WTC11 (cell line): ENCODE measurements around the gene WDR27. TPM values are rescaled to one million over a fixed set of nuclear protein-coding genes. Genes with fewer than 3 reads are reported as not detected.

Experiments
- ATAC-seq: fragments of 200-7000 bp; cut with Tn5 transposase; 2 replicates; pipeline ENCODE4 v1.10.0; 2021; ENCODE audit warnings: mild to moderate bottlenecking, moderate library complexity
- CTCF ChIA-PET: fragments of 300-600 bp; sonication (Branson Sonifier 250); formaldehyde crosslinking; loops from one replicate; lab custom pipeline; 2021; ENCODE audit warnings: antibody characterized with exemption; lab: Charles Lee
- POLR2A ChIA-PET: fragments of 350-600 bp; sonication (Branson Sonifier 250); formaldehyde crosslinking; loops from one replicate; lab custom pipeline; 2021; ENCODE audit warnings: antibody characterized with exemption; lab: Charles Lee
- DNase-seq: peaks from one replicate; pipeline ENCODE4 v3.0.0; 2021; ENCODE audit warnings: low spot score
- H3K27ac Mint-ChIP-seq: 2 replicates; pipeline ENCODE4 v1.8.0; 2021; ENCODE audit warnings: mixed read lengths
- H3K27me3 Mint-ChIP-seq: 2 replicates; pipeline ENCODE4 v1.8.0; 2021; ENCODE audit warnings: low read depth, mild to moderate bottlenecking, moderate library complexity, mixed read lengths
- H3K36me3 Mint-ChIP-seq: 2 replicates; pipeline ENCODE4 v1.8.0; 2021; ENCODE audit warnings: mixed read lengths
- H3K4me1 Mint-ChIP-seq: 2 replicates; pipeline ENCODE4 v1.8.0; 2022; ENCODE audit warnings: mixed read lengths
- H3K4me3 Mint-ChIP-seq: 2 replicates; pipeline ENCODE4 v1.8.0; 2021; ENCODE audit warnings: mild to moderate bottlenecking, moderate library complexity, mixed read lengths
- H3K9me3 Mint-ChIP-seq: 2 replicates; pipeline ENCODE4 v1.8.0; 2021; ENCODE audit warnings: mixed read lengths
- FOXJ3 ChIP-seq: sonication (generic); formaldehyde crosslinking; IDR thresholded peaks from 2 replicates; pipeline ENCODE4 v1.9.0; 2021; ENCODE audit warnings: missing genetic modification reagents, mild to moderate bottlenecking, borderline replicate concordance
- FOXK1 ChIP-seq: sonication (generic); formaldehyde crosslinking; IDR thresholded peaks from 2 replicates; pipeline ENCODE4 v1.8.0; 2022; ENCODE audit warnings: mild to moderate bottlenecking, moderate library complexity, missing genetic modification reagents
- FOXP1 ChIP-seq: sonication (generic); formaldehyde crosslinking; IDR thresholded peaks from 2 replicates; pipeline ENCODE4 v1.8.0; 2022; ENCODE audit warnings: missing genetic modification reagents, mild to moderate bottlenecking, moderate library complexity, borderline replicate concordance
- IRF2 ChIP-seq: sonication (generic); formaldehyde crosslinking; IDR thresholded peaks from 2 replicates; pipeline ENCODE4 v1.8.0; 2022; ENCODE audit warnings: low read depth, missing genetic modification reagents, borderline replicate concordance
- JUN ChIP-seq: sonication (generic); formaldehyde crosslinking; IDR thresholded peaks from 2 replicates; pipeline ENCODE4 v1.8.0; 2023; ENCODE audit warnings: mild to moderate bottlenecking, missing genetic modification reagents
- KAT7 ChIP-seq: sonication (generic); formaldehyde crosslinking; IDR thresholded peaks from 2 replicates; pipeline ENCODE4 v1.8.1; 2023; ENCODE audit warnings: missing genetic modification reagents, mild to moderate bottlenecking, borderline replicate concordance
- MXD4 ChIP-seq: fragments of 250-450 bp; sonication (Bioruptor Pico); IDR thresholded peaks from 2 replicates; pipeline ENCODE4 v1.8.0; 2021; ENCODE audit warnings: mild to moderate bottlenecking, moderate library complexity, borderline replicate concordance
- NFATC4 ChIP-seq: fragments of 250-450 bp; sonication (Bioruptor Pico); IDR thresholded peaks from 2 replicates; pipeline ENCODE4 v1.9.0; 2021; ENCODE audit warnings: mild to moderate bottlenecking
- NFYB ChIP-seq: sonication (generic); formaldehyde crosslinking; conservative IDR thresholded peaks from 2 replicates; pipeline ENCODE4 v1.8.0; 2022; ENCODE audit warnings: low read depth, missing genetic modification reagents
- NR1H2 ChIP-seq: sonication (generic); formaldehyde crosslinking; IDR thresholded peaks from 2 replicates; pipeline ENCODE4 v1.9.0; 2021; ENCODE audit warnings: mild to moderate bottlenecking, moderate library complexity, missing genetic modification reagents
- NR3C1 ChIP-seq: sonication (generic); formaldehyde crosslinking; conservative IDR thresholded peaks from 2 replicates; pipeline ENCODE4 v1.8.1; 2023; ENCODE audit warnings: low read depth, mild to moderate bottlenecking, missing genetic modification reagents
- RELA ChIP-seq: sonication (generic); formaldehyde crosslinking; IDR thresholded peaks from 2 replicates; pipeline ENCODE4 v1.8.1; 2022; ENCODE audit warnings: missing genetic modification reagents, mild to moderate bottlenecking, borderline replicate concordance
- RORB ChIP-seq: fragments of 250-450 bp; sonication (Bioruptor Pico); IDR thresholded peaks from 2 replicates; pipeline ENCODE4 v1.9.0; 2021; ENCODE audit warnings: mild to moderate bottlenecking
- SOX15 ChIP-seq: fragments of 250-450 bp; sonication (Bioruptor Pico); IDR thresholded peaks from 2 replicates; pipeline ENCODE4 v1.9.0; 2021; ENCODE audit warnings: mild to moderate bottlenecking
- TEAD1 ChIP-seq: sonication (generic); formaldehyde crosslinking; IDR thresholded peaks from 2 replicates; pipeline ENCODE4 v1.8.0; 2022; ENCODE audit warnings: mild to moderate bottlenecking, missing genetic modification reagents
- TEAD4 ChIP-seq: sonication (generic); formaldehyde crosslinking; IDR thresholded peaks from 2 replicates; pipeline ENCODE4 v1.8.0; 2022; ENCODE audit warnings: mild to moderate bottlenecking, missing genetic modification reagents
- ZNF121 ChIP-seq: sonication (generic); formaldehyde crosslinking; IDR thresholded peaks from 2 replicates; pipeline ENCODE4 v1.8.0; 2023; ENCODE audit warnings: missing genetic modification reagents
- ZNF138 ChIP-seq: sonication (generic); formaldehyde crosslinking; conservative IDR thresholded peaks from 2 replicates; pipeline ENCODE4 v1.8.1; 2022; ENCODE audit warnings: mild to moderate bottlenecking, moderate library complexity, missing genetic modification reagents
- ZNF671 ChIP-seq: fragments of 250-450 bp; sonication (Bioruptor Pico); IDR thresholded peaks from 2 replicates; pipeline ENCODE4 v1.8.0; 2021; ENCODE audit warnings: mild to moderate bottlenecking
- total RNA-seq: library from RNA; stranded (reverse); gene quantifications from 3 replicates; pipeline ENCODE4 v1.2.3, GENCODE V29; 2021
- TF ChIP-seq, protein P1 (sequence below): sonication (generic); formaldehyde crosslinking; IDR thresholded peaks from 2 replicates; pipeline ENCODE4 v1.8.1; 2022; ENCODE audit warnings: low read depth, missing genetic modification reagents, borderline replicate concordance
- TF ChIP-seq, protein P2 (sequence below): sonication (generic); formaldehyde crosslinking; IDR thresholded peaks from 2 replicates; pipeline ENCODE4 v1.8.1; 2023; ENCODE audit warnings: mild to moderate bottlenecking, missing genetic modification reagents
- TF ChIP-seq, protein P3 (sequence below): fragments of 250-450 bp; sonication (Bioruptor Pico); IDR thresholded peaks from 2 replicates; pipeline ENCODE4 v1.9.0; 2021; ENCODE audit warnings: moderate library complexity, mild to moderate bottlenecking, inconsistent platforms, borderline replicate concordance
- TF ChIP-seq, protein P4 (sequence below): fragments of 250-450 bp; sonication (Bioruptor Pico); IDR thresholded peaks from 2 replicates; pipeline ENCODE4 v1.9.0; 2021; ENCODE audit warnings: mild to moderate bottlenecking
- TF ChIP-seq, protein P5 (sequence below): sonication (generic); formaldehyde crosslinking; IDR thresholded peaks from 2 replicates; pipeline ENCODE4 v1.8.0; 2023; ENCODE audit warnings: missing genetic modification reagents

The WDR27 gene
- total RNA-seq, 1 experiment from 2014 or later, result 126 TPM

DNA sequence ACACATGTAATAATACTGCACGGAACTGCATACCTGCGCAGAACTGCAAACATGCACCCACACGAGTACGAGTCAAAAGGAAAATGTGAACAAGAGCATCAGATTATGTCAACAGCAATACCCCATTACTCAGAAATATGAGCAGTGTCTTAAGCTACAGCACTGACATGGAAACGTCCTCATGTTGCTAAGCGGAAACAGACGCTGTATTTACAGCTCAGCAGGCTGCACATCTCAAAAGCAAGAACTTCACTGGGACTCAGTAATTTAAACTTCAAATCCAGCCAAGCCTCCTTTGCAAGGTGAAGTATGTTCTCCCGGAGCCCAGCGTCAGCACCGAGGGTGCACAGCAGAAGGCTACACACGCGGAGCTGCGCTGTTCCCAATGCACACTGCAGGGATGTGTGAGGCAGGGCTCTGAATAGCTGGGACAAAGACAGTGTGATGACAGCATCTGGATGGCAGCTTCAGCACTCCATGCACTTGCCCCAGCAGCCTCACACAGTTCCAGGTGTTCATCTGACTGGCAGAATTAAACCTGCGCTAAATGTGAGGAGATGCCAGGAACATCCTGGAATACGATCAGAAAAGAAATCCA lies 202.8 kb downstream of the WDR27 start:
- DNase-seq, result no peak
- no peak for TF ChIP-seq RORB (CRISPR knock-in tag)
- TF ChIP-seq FOXP1 (CRISPR knock-in tag), result no peak
- no peak for TF ChIP-seq FOXJ3
- TF ChIP-seq, protein P1, sequence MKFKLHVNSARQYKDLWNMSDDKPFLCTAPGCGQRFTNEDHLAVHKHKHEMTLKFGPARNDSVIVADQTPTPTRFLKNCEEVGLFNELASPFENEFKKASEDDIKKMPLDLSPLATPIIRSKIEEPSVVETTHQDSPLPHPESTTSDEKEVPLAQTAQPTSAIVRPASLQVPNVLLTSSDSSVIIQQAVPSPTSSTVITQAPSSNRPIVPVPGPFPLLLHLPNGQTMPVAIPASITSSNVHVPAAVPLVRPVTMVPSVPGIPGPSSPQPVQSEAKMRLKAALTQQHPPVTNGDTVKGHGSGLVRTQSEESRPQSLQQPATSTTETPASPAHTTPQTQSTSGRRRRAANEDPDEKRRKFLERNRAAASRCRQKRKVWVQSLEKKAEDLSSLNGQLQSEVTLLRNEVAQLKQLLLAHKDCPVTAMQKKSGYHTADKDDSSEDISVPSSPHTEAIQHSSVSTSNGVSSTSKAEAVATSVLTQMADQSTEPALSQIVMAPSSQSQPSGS (CRISPR knock-in tag), result no peak
- TF ChIP-seq FOXK1 (CRISPR knock-in tag), result no peak
- TF ChIP-seq SOX15 (CRISPR knock-in tag), result no peak
- TF ChIP-seq, protein P2, sequence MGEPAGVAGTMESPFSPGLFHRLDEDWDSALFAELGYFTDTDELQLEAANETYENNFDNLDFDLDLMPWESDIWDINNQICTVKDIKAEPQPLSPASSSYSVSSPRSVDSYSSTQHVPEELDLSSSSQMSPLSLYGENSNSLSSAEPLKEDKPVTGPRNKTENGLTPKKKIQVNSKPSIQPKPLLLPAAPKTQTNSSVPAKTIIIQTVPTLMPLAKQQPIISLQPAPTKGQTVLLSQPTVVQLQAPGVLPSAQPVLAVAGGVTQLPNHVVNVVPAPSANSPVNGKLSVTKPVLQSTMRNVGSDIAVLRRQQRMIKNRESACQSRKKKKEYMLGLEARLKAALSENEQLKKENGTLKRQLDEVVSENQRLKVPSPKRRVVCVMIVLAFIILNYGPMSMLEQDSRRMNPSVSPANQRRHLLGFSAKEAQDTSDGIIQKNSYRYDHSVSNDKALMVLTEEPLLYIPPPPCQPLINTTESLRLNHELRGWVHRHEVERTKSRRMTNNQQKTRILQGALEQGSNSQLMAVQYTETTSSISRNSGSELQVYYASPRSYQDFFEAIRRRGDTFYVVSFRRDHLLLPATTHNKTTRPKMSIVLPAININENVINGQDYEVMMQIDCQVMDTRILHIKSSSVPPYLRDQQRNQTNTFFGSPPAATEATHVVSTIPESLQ (CRISPR knock-in tag), result no peak
- no peak for TF ChIP-seq NR3C1
- no peak for TF ChIP-seq ZNF671 (CRISPR knock-in tag)
- no peak for TF ChIP-seq RELA (CRISPR knock-in tag)
- no peak for TF ChIP-seq TEAD1 (CRISPR knock-in tag)
- no peak for TF ChIP-seq ZNF138 (CRISPR knock-in tag)
- no peak for TF ChIP-seq NFATC4
- TF ChIP-seq TEAD4, result no peak
- CTCF ChIA-PET, result interaction anchor here (1.1 to 1.7 kb wide), 2 partner anchors 54 to 607 kb away, joined by 3 to 5 read pairs; no protein-coding TSS in a partner anchor
- Mint-ChIP-seq H3K9me3 (peaks cover 4% of the 10 kb centered on the region; the same call in 1 of the 2 replicates), H3K27me3 (no peaks in the 10 kb centered on the region; the same call in 1 of the 2 replicates), H3K36me3 (no peaks in the 10 kb centered on the region), H3K27ac (no peak overlapping the region), H3K4me3 (no peak overlapping the region), H3K4me1 (peaks cover 8% of the 10 kb centered on the region)
- no peak for ATAC-seq
- POLR2A ChIA-PET, result no interaction called here

DNA sequence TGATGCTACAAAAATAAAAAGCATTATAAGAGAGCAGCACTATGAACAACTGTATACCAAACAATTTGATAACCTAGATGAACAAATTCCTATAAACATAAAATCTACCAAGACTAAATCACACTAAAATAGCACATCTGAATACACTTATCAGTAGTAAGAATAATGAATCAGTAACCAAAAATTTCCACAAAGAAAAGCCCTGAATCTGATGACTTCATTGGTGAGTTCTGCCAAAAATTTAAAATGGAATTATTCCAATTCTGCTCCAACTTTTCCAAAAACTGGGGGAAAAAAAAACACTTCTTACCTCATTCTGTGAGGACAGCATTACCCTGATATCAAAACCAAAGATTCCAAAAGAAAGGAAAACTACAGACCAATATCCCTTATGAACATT lies 206.2 kb downstream of the WDR27 start:
- DNase-seq (no peak), ATAC-seq (no peak)
- TF ChIP-seq JUN (CRISPR knock-in tag) (no peak), NFYB (CRISPR knock-in tag) (no peak), KAT7 (CRISPR knock-in tag) (no peak), NR1H2 (no peak), IRF2 (CRISPR knock-in tag) (no peak)
- TF ChIP-seq, protein P3, sequence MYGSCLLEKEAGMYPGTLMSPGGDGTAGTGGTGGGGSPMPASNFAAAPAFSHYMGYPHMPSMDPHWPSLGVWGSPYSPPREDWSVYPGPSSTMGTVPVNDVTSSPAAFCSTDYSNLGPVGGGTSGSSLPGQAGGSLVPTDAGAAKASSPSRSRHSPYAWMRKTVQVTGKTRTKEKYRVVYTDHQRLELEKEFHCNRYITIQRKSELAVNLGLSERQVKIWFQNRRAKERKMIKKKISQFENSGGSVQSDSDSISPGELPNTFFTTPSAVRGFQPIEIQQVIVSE (CRISPR knock-in tag), result no peak
- H3K27ac Mint-ChIP-seq, result no peak overlapping the region
- no peaks in the 10 kb centered on the region for H3K27me3 Mint-ChIP-seq
- H3K4me3 Mint-ChIP-seq, result no peak overlapping the region
- no peaks in the 10 kb centered on the region for H3K36me3 Mint-ChIP-seq
- ChIA-PET CTCF (no interaction called here), POLR2A (no interaction called here)
- peaks cover 5% of the 10 kb centered on the region for H3K4me1 Mint-ChIP-seq
- no peaks in the 10 kb centered on the region for H3K9me3 Mint-ChIP-seq

DNA sequence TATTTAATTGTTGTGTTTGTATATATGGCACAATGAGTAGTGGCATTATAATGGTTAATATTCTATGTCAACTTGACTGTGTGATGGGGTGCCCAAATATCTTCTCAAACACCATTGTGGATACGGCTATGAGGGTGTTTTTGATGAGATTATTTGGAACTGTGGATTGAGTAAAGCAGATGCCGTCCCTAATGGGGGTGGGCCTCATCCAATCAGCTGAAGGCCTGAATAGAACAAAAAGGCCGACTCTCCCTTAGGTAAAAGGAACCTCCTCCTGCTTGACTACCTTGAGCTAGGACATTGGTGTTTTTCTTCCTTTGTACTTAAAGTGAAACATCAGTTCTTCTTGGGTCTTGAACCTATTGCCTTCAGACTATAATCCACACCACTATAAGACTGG lies 207.8 kb downstream of the WDR27 start:
- H3K9me3 Mint-ChIP-seq, result no peaks in the 10 kb centered on the region
- TF ChIP-seq ZNF121 (CRISPR knock-in tag) (0 out of 2 replicates have a peak, but pooled peaks have one; percentile 19), MXD4 (CRISPR knock-in tag) (no peak)
- TF ChIP-seq, protein P4, sequence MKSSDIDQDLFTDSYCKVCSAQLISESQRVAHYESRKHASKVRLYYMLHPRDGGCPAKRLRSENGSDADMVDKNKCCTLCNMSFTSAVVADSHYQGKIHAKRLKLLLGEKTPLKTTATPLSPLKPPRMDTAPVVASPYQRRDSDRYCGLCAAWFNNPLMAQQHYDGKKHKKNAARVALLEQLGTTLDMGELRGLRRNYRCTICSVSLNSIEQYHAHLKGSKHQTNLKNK, result no peak
- TF ChIP-seq, protein P5, sequence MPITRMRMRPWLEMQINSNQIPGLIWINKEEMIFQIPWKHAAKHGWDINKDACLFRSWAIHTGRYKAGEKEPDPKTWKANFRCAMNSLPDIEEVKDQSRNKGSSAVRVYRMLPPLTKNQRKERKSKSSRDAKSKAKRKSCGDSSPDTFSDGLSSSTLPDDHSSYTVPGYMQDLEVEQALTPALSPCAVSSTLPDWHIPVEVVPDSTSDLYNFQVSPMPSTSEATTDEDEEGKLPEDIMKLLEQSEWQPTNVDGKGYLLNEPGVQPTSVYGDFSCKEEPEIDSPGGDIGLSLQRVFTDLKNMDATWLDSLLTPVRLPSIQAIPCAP (CRISPR knock-in tag), result no peak
- DNase-seq, result no peak
- no peaks in the 10 kb centered on the region for H3K36me3 Mint-ChIP-seq
- ChIA-PET POLR2A (no interaction called here), CTCF (no interaction called here)
- H3K27me3 Mint-ChIP-seq, result no peaks in the 10 kb centered on the region
- no peak for ATAC-seq
- no peaks in the 10 kb centered on the region for H3K4me1 Mint-ChIP-seq
- H3K27ac Mint-ChIP-seq, result no peak overlapping the region
- no peak overlapping the region for H3K4me3 Mint-ChIP-seq
